Neural crest cell (in vitro differentiated cells): ENCODE measurements around the gene EIF2B2. TPM values are rescaled to one million over a fixed set of nuclear protein-coding genes. Genes with fewer than 3 reads are reported as not detected.
A peak's percentile ranks its signal among the peaks of the same experiment; 100 is the strongest.

Experiments used
- DNase-seq: peaks from one replicate; pipeline ENCODE4 v3.0.0; 2021; ENCODE audit warnings: low read depth, mixed read lengths, low spot score
- H3K27ac Mint-ChIP-seq: one replicate; pipeline ENCODE4 v1.8.0; 2021; ENCODE audit warnings: mild to moderate bottlenecking, mixed read lengths; ENCODE audit not compliant: unreplicated experiment
- H3K27me3 Mint-ChIP-seq: 2 replicates; pipeline ENCODE4 v1.8.0; 2021; ENCODE audit warnings: low read depth, mild to moderate bottlenecking, mixed read lengths
- H3K36me3 Mint-ChIP-seq: 2 replicates; pipeline ENCODE4 v1.8.0; 2021; ENCODE audit warnings: low read depth, mild to moderate bottlenecking, mixed read lengths
- H3K4me1 Mint-ChIP-seq: 2 replicates; pipeline ENCODE4 v1.8.0; 2021; ENCODE audit warnings: mixed read lengths
- H3K4me3 Mint-ChIP-seq: one replicate; pipeline ENCODE4 v1.8.0; 2021; ENCODE audit warnings: mild to moderate bottlenecking, mixed read lengths
- H3K9me3 Mint-ChIP-seq: 2 replicates; pipeline ENCODE4 v1.8.0; 2021; ENCODE audit warnings: mixed read lengths
- total RNA-seq: library from RNA; stranded (reverse); gene quantifications from 2 replicates; pipeline ENCODE4 v1.2.1, GENCODE V29; 2021
- TF ChIP-seq, protein P1 (sequence below): fragments of 200-600 bp; sonication (generic); conservative IDR thresholded peaks from 2 replicates; pipeline ENCODE4 v1.5.0; 2021; ENCODE audit warnings: antibody characterized with exemption, mild to moderate bottlenecking

The EIF2B2 gene
- total RNA-seq, 1 donor from 2014 or later: 50.5 TPM

GRCh38 chr14:75051556-75051899 is 48.8 kb downstream of the EIF2B2 start:
- no peak for DNase-seq
- Mint-ChIP-seq H3K4me1 (peaks cover 15% of the 10 kb centered on the region), H3K4me3 (peak overlapping the region; percentile 94), H3K9me3 (no peaks in the 10 kb centered on the region), H3K27ac (peak overlapping the region; percentile 99), H3K27me3 (no peaks in the 10 kb centered on the region), H3K36me3 (peaks cover 24% of the 10 kb centered on the region)
- TF ChIP-seq, protein P1, sequence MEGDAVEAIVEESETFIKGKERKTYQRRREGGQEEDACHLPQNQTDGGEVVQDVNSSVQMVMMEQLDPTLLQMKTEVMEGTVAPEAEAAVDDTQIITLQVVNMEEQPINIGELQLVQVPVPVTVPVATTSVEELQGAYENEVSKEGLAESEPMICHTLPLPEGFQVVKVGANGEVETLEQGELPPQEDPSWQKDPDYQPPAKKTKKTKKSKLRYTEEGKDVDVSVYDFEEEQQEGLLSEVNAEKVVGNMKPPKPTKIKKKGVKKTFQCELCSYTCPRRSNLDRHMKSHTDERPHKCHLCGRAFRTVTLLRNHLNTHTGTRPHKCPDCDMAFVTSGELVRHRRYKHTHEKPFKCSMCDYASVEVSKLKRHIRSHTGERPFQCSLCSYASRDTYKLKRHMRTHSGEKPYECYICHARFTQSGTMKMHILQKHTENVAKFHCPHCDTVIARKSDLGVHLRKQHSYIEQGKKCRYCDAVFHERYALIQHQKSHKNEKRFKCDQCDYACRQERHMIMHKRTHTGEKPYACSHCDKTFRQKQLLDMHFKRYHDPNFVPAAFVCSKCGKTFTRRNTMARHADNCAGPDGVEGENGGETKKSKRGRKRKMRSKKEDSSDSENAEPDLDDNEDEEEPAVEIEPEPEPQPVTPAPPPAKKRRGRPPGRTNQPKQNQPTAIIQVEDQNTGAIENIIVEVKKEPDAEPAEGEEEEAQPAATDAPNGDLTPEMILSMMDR: no peak

DNA sequence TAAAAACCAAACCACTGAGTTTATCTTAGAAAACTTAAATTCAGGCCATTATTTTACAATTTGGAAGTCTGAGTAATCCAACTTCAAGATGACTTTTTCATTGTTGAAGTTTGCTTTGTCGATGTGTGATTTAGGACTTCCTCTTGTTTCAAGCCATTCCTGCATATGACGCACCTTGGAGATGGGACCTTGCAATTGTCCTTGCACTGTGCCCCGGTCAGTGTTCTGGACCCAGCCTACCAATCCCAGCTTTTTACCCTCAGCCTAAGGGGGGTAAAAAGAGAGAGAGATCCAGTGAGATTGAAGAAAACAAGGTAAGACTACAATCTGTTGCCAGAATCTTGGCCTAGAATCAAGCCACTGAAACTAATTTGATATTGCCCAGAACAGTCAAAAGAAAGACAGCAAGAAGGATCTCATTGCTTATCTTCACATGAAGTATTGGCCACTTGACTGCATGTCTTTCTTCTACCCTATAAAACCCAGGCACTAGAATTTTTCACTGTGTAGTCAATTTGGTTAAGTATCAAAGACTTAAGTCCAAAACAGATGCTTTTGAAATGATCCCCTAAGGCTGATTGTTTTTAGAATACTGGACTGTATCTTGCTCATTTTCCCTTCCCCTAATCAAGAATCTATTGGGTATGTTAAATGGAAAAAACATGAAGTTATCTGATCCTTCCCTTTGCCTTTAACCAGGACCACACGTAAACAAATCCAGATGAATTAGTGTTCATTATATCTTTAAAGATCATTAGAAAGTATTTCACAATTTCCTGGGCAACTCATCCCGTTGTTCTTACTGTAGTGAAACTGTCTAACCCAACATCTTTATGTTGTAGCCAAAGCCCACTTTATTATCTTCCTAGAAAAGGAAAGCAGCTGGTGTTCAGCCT is 50.9 kb downstream of the EIF2B2 start:
- H3K27ac Mint-ChIP-seq: no peak overlapping the region
- H3K9me3 Mint-ChIP-seq: no peaks in the 10 kb centered on the region
- peak overlapping the region; percentile 7 for H3K4me3 Mint-ChIP-seq
- H3K27me3 Mint-ChIP-seq: no peaks in the 10 kb centered on the region
- TF ChIP-seq, protein P1: no peak
- no peak for DNase-seq
- peaks cover 14% of the 10 kb centered on the region for H3K36me3 Mint-ChIP-seq
- peaks cover 14% of the 10 kb centered on the region for H3K4me1 Mint-ChIP-seq

DNA sequence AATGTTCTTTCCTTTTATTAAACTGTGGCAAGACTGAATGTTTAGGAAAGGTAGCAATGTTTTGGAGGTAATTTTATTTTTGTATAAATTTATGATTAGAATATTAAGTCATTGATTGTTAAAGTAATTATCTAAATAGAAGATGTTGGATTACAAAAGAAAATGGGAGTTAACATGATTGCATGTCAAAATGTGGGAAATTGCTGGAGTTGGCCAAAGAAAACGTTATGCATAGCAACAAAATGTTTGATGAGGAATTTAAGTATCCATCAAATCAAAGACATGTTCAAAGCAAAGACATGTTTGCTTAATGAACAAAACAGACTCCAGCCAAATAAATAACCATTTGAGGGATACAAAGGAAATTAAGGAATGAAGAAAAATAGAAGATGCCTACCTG is 51.7 kb downstream of the EIF2B2 start:
- Mint-ChIP-seq H3K4me3 (peak overlapping the region; percentile 7), H3K27ac (no peak overlapping the region), H3K4me1 (peaks cover 14% of the 10 kb centered on the region), H3K9me3 (no peaks in the 10 kb centered on the region), H3K36me3 (peaks cover 14% of the 10 kb centered on the region), H3K27me3 (no peaks in the 10 kb centered on the region)
- TF ChIP-seq, protein P1: no peak
- DNase-seq: no peak

GRCh38 chr14:75059642-75060041 is 56.9 kb downstream of the EIF2B2 start:
- no peak overlapping the region for H3K27ac Mint-ChIP-seq
- peaks cover 18% of the 10 kb centered on the region for H3K4me1 Mint-ChIP-seq
- no peaks in the 10 kb centered on the region for H3K9me3 Mint-ChIP-seq
- H3K36me3 Mint-ChIP-seq: peaks cover 23% of the 10 kb centered on the region
- no peak for DNase-seq
- H3K27me3 Mint-ChIP-seq: no peaks in the 10 kb centered on the region
- TF ChIP-seq, protein P1: no peak
- no peak overlapping the region for H3K4me3 Mint-ChIP-seq

GRCh38 chr14:75060420-75060819 is 57.7 kb downstream of the EIF2B2 start:
- TF ChIP-seq, protein P1: no peak
- no peak for DNase-seq
- Mint-ChIP-seq H3K27ac (no peak overlapping the region), H3K27me3 (no peaks in the 10 kb centered on the region), H3K36me3 (peaks cover 23% of the 10 kb centered on the region), H3K4me3 (peak overlapping the region; percentile 68), H3K9me3 (no peaks in the 10 kb centered on the region), H3K4me1 (peaks cover 20% of the 10 kb centered on the region)

Other genes starting within 250 kb of the EIF2B2 start
- gene YLPM1, start 239.6 kb upstream of the EIF2B2 start, total RNA-seq: 115 and 120 TPM in 2 replicates
- gene PROX2, start 126.8 kb upstream of the EIF2B2 start, total RNA-seq: not detected in 2 replicates
- 92.9 and 97.4 TPM in 2 replicates for gene DLST, start 121.0 kb upstream of the EIF2B2 start, total RNA-seq
- 13.9 and 14.1 TPM in 2 replicates for gene RPS6KL1, start 79.7 kb upstream of the EIF2B2 start, total RNA-seq
- gene PGF, start 47.3 kb upstream of the EIF2B2 start, total RNA-seq: 2.9 and 3.9 TPM in 2 replicates
- 27.7 and 34.2 TPM in 2 replicates for gene MLH3, start 48.5 kb downstream of the EIF2B2 start, total RNA-seq
- 35.9 and 37.1 TPM in 2 replicates for gene ACYP1, start 61.1 kb downstream of the EIF2B2 start, total RNA-seq
- 1.3 and 1.9 TPM in 2 replicates for gene ZC2HC1C, start 66.7 kb downstream of the EIF2B2 start, total RNA-seq
- gene NEK9, start 124.1 kb downstream of the EIF2B2 start, total RNA-seq: 109 and 113 TPM in 2 replicates
- gene TMED10, start 173.7 kb downstream of the EIF2B2 start, total RNA-seq: 178 and 186 TPM in 2 replicates